AG10803 (cell line): ENCODE measurements around the gene KLHL25.
A peak's percentile ranks its signal among the peaks of the same experiment; 100 is the strongest.

Experiments
- DNase-seq: peaks from one replicate; pipeline ENCODE4 v3.0.0; 2010; ENCODE audit warnings: low read depth
- H3K4me3 ChIP-seq: 2 replicates; pipeline ENCODE4 v1.5.1; 2011; ENCODE audit warnings: mild to moderate bottlenecking, low read length, control low read depth
- CTCF ChIP-seq: conservative IDR thresholded peaks from 2 replicates; pipeline ENCODE4 v1.5.1; 2011; ENCODE audit warnings: mild to moderate bottlenecking, low read length, control low read depth, inconsistent platforms

KLHL25 gene

DNA sequence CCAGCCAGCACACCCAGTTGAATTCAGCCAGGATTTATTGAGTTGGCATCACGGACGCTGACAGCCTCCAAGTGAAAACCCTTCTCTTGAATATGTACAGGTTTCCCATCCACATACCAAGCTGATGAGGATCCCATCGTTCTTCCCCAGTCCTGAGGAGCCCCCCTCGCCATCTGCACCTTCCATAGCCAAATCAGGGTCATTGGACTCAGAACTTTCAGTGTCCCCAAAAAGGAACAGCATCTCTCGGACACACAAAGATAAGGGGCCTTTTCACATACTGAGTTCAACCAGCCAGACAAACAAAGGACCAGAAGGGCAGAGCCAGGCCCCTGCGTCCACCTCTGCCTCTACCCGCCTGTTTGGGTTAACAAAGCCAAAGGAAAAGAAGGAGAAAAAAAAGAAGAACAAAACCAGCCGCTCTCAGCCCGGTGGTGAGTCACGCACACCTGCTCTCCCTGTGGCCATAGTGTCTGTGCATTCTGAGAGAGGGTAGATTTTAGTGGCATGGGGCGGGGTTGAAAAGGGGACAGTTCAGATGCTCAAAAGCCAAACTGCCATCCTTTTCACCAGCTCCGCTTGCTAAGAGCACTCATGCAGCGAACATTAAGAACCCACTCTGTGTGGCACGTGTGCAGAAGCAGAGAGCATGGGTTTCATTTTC is 51.2 kb downstream of the KLHL25 start:
- no peak for TF ChIP-seq CTCF
- H3K4me3 ChIP-seq: no peak overlapping the region
- no peak for DNase-seq

DNA sequence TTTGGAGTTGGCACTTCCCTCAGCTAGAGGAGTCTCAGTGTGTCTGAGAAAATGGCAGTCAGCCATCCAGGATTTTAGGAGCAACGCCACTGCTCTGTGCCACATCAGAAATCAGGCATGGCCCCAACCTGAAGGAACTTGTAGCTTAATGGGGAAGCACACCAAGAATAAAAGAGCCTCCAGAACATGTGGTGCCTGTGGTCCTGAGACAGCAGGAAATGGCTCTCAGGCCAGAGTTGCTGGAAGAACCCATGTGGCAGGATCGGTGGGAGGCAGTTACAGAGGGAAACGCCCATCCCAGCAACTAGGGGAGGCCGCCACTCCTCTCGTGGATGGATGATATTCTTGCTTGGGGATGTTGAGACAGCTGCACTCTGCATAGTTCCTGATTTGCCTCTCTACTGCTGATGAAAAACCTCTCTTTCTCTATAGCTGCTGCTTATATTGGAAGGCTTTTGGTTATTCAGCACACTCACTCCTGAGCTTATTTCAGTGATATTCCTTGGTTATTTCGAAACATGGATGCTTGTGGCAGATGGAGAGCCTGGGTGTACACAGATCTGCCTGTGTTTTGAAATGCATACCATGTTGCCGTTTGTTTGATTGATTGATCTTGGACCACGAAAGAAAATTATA is 52.4 kb downstream of the KLHL25 start:
- DNase-seq: peak; percentile 84
- no peak overlapping the region for H3K4me3 ChIP-seq
- TF ChIP-seq CTCF: no peak; the same call in 1 of the 2 replicates

- no peak for DNase-seq
- H3K4me3 ChIP-seq: no peak overlapping the region
- TF ChIP-seq CTCF: no peak
Observed at GRCh38 chr15:85741662-85742061, 53.1 kb downstream of the KLHL25 start.

- no peak for DNase-seq
- no peak for TF ChIP-seq CTCF
- H3K4me3 ChIP-seq: no peak overlapping the region
Observed at GRCh38 chr15:85741021-85741421, 53.7 kb downstream of the KLHL25 start.

- H3K4me3 ChIP-seq: no peak overlapping the region
- TF ChIP-seq CTCF: no peak
- DNase-seq: no peak
Observed at GRCh38 chr15:85737061-85737460, 57.7 kb downstream of the KLHL25 start.

DNA sequence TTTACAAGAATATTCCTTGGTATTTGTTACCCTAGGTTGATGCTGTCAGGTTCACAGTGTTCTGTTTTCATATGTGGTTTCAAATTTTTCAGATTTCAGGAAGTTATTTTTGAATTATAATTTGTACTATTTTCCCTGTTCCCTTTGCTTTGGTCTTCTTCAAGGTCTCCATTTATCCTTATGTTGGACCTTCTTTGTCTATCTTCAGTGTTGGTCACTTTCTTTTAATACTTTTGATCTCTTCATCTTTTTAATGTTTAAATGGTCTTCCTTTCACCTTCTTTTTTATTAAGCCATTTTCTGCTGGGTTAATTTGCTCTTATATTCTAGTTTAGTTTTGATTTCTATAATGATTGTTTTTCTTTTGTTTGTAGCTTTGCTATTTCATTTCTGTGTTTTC is 61.3 kb downstream of the KLHL25 start:
- no peak for TF ChIP-seq CTCF
- no peak for DNase-seq
- H3K4me3 ChIP-seq: no peak overlapping the region

DNA sequence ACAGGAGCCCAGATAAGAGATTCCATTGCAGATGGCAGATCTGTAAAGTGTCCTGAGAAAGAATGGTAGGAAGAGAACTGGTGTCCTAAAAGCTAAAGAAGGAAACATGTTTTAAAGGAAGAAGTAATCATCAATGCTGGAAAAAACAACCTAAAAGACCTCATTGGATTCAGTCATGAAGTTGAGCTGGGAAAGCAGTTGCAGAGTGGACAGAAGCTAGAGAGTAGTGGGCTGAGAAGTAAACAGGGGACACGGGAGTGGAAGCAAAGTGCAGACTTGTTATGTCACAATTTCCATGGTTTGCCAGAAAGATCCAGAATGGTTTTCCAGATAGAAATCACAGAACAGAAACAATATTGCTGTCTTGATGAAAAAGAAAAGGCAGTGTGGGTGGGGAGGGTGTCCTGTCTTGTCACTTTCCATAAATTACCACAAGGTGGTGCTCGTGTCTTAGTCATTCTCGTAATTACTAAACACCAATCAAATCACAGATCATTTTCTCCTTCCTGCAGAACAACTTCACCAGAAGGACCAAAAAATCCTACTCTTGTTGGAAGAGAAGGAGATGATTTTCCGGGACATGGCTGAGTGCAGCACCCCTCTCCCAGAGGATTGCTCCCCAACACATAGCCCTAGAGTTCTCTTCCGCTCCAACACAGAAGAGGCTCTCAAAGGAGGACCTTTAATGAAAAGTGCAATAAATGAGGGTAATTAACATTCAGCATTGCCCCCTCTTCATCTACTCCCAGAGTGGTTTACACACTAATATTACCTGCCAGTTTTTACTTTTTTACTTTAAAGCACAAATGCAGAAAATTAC is 64.5 kb downstream of the KLHL25 start:
- DNase-seq: peak; percentile 69
- H3K4me3 ChIP-seq: no peak overlapping the region
- TF ChIP-seq CTCF: peak; percentile 82
